Thyroid gland (tissue), 4 donors: ENCODE measurements around the gene TRABD2B. TPM values are rescaled to one million over a fixed set of nuclear protein-coding genes. Genes with fewer than 3 reads are reported as not detected.

Source experiments
- DNase-seq, 2 donors: peaks; one replicate each; pipeline ENCODE4 v3.0.0-alpha.2; 2019
- H3K27ac ChIP-seq, 3 donors: fragments of 200-600 bp; sonication (generic); 1 replicate in 2 of 3; 2 replicates in 1 of 3; pipeline ENCODE4 v1.5.1; 2016 to 2019; ENCODE audit warnings: mild to moderate bottlenecking in 1 of 3, moderate library complexity in 1 of 3
- H3K27me3 ChIP-seq: fragments of 200-600 bp; sonication (generic); one replicate; pipeline ENCODE4 v1.5.1; 2019
- H3K36me3 ChIP-seq, 2 donors: fragments of 200-600 bp; sonication (generic); one replicate each; pipeline ENCODE4 v1.5.1; 2016 to 2019
- H3K4me1 ChIP-seq, 2 donors: fragments of 200-600 bp; sonication (generic); one replicate each; pipeline ENCODE4 v1.5.1; 2017 to 2019
- H3K4me3 ChIP-seq, 3 donors: fragments of 200-600 bp; sonication (generic); replicated peaks in 1 of 3; 1 replicate in 2 of 3; 2 replicates in 1 of 3; pipeline ENCODE4 v1.5.1; 2016; ENCODE audit warnings: mild to moderate bottlenecking in 1 of 3
- H3K9me3 ChIP-seq: fragments of 200-600 bp; sonication (generic); one replicate; pipeline ENCODE4 v1.5.1; 2017
- CTCF ChIP-seq, 6 experiments: fragments of 200-600 bp in 3 of 6; fragments of 450-650 bp in 3 of 6; sonication (generic) in 3 of 6; IDR thresholded peaks; one replicate each; pipeline ENCODE4 v1.5.1; 2016 to 2019; ENCODE audit warnings: antibody characterized with exemption in 6 of 6, mild to moderate bottlenecking in 2 of 6, inconsistent platforms in 1 of 6, moderate library complexity in 1 of 6
- POLR2A ChIP-seq, 2 donors: fragments of 450-650 bp; IDR thresholded peaks; one replicate each; pipeline ENCODE4 v1.6.1; 2017; ENCODE audit warnings: antibody characterized with exemption in 2 of 2, mild to moderate bottlenecking in 2 of 2, moderate library complexity in 1 of 2
- WGBS, 2 donors: methylation state at CpG; one replicate each; pipeline ENCODE4 v1.1.5; 2017; 5-methylcytosine and 5-hydroxymethylcytosine counted together
- intact Hi-C: fragments of 100-400 bp; cut with DNase I; formaldehyde crosslinking; loops from one replicate; pipeline ENCODE4 v1.15.1; 2023
- total RNA-seq, 4 donors: library from RNA; depleted of rRNA; stranded (reverse); fragments of >200 nt; gene quantifications; one replicate each; pipeline ENCODE4 v1.2.3, GENCODE V29; 2016

The TRABD2B gene
- total RNA-seq, 4 donors from 2014 or later: 0.34 to 1.1 (median 0.63) TPM

DNA sequence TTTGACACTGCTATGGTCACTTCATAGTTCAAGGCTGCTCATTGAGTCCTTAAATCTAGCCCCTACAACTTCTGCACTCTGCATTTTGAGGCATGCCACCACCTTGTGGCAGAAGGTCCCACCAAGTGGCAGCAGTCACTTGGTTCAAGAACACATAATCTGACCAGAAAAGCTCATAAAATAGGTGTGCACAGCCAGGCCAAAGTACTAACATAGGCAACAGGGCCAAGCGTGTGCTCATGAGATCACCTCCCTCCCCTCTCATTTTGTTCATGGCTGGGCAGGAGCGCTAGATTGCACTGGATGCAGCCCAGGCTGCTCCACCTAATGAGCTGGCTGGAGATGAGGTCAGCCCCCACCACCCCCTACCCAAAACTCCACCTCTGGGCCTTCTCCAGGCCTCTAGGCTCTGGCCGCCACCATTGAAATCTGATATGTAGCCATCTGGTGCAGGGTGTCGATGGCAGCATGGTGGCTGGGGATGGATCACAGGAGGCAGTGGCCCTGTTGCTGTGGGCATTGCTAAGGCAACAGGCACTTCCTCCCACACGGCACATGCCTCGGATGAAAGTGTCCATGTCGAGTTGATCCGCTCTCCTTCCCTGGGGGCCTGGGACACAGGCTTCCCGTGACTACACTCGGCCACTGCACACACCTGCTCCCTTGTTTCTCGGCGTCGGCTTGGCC, 193.2 kb downstream of the TRABD2B start:
- Histone ChIP-seq H3K4me3 (no peak overlapping the region), H3K36me3 (no peaks in the 10 kb centered on the region), H3K27me3 (no peaks in the 10 kb centered on the region), H3K9me3 (no peaks in the 10 kb centered on the region), H3K27ac (no peak overlapping the region), H3K4me1 (no peaks in the 10 kb centered on the region)
- WGBS, 2 donors: 88 to 91% methylated on average over 8 to 13 of the region's 13 CpGs
- intact Hi-C loops: no loop called here
- TF ChIP-seq CTCF (IDR thresholded peaks at IDR 0.05): no peak
- TF ChIP-seq POLR2A (IDR thresholded peaks at IDR 0.05): no peak
- no peak for DNase-seq

- no peaks in the 10 kb centered on the region for H3K36me3 ChIP-seq
- TF ChIP-seq POLR2A (IDR thresholded peaks at IDR 0.05) (no peak), CTCF (IDR thresholded peaks at IDR 0.05) (no peak)
Measured at GRCh38 chr1:47797575-47797974, 199.6 kb downstream of the TRABD2B start.

DNA sequence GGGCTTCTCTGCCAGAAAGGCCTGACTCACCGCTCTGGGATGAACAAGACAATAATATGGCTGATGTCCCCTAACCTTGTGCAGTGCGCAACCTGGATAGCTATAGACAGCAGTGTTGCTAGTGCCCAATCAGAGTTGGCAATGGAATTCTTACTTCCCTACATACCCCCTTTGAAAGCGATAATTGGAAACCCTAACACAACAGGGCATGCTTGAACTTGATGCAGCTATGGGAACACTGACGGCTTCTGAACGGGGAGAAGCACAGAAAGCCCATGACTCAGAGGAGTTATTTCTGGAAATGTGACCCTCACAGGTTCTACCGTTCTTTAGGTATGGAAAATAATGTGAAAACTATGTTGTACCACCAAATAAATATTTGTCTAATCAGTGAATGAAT, 200.6 kb downstream of the TRABD2B start:
- H3K36me3 ChIP-seq: no peaks in the 10 kb centered on the region
- WGBS, 2 donors: 95 to 96% methylated on average over 6 of the region's 6 CpGs

More at GRCh38 chr1:47797575-47797974, 199.6 kb downstream of the TRABD2B start:
- Histone ChIP-seq H3K9me3 (no peaks in the 10 kb centered on the region), H3K27me3 (no peaks in the 10 kb centered on the region), H3K27ac (no peak overlapping the region), H3K4me1 (no peaks in the 10 kb centered on the region), H3K4me3 (no peak overlapping the region)
- no peak for DNase-seq
- 46 to 50% methylated on average over 2 of the region's 2 CpGs for WGBS, 2 donors
- intact Hi-C loops: no loop called here

GRCh38 chr1:47795102-47795501, 202.1 kb downstream of the TRABD2B start:
- Histone ChIP-seq H3K27ac (no peak overlapping the region), H3K9me3 (no peaks in the 10 kb centered on the region), H3K4me3 (no peak overlapping the region), H3K27me3 (no peaks in the 10 kb centered on the region), H3K4me1 (no peaks in the 10 kb centered on the region), H3K36me3 (no peaks in the 10 kb centered on the region)
- intact Hi-C loops: no loop called here
- TF ChIP-seq CTCF (IDR thresholded peaks at IDR 0.05): no peak
- no peak for TF ChIP-seq POLR2A (IDR thresholded peaks at IDR 0.05)
- WGBS, 2 donors: 86% methylated on average over 2 of the region's 2 CpGs; no CpG with 5 or more reads in 1 of the 2 donors
- no peak for DNase-seq

More for the DNA sequence above, 200.6 kb downstream of the TRABD2B start:
- H3K4me3 ChIP-seq: no peak overlapping the region
- intact Hi-C loops: no loop called here
- no peak for TF ChIP-seq POLR2A (IDR thresholded peaks at IDR 0.05)
- TF ChIP-seq CTCF (IDR thresholded peaks at IDR 0.05): no peak
- H3K9me3 ChIP-seq: no peaks in the 10 kb centered on the region
- no peak for DNase-seq
- no peaks in the 10 kb centered on the region for H3K27me3 ChIP-seq
- H3K27ac ChIP-seq: no peak overlapping the region
- no peaks in the 10 kb centered on the region for H3K4me1 ChIP-seq

DNA sequence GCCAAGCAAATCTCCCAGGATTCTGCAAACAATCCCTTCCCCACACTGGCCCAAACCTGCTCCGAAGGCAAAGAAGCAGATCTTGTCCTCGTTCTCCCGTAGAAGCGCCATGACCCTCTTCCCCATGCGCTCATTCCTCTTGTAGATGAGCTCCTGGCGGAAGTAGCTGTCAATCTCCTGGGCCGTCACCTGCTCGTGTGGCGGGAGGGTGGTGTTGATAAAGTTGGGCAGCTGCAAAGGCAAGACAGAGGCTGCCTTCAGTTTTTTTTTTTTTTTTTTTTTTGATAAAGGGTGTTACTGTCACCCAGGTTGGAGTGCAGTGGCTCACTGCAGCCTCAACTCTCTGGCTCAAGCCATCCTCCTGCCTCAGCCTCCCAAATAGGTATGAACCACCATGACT, 202.7 kb downstream of the TRABD2B start:
- Histone ChIP-seq H3K36me3 (no peaks in the 10 kb centered on the region), H3K4me1 (no peaks in the 10 kb centered on the region), H3K9me3 (no peaks in the 10 kb centered on the region), H3K27ac (no peak overlapping the region), H3K4me3 (no peak overlapping the region), H3K27me3 (no peaks in the 10 kb centered on the region)
- WGBS, 2 donors: 94 to 95% methylated on average over 9 of the region's 9 CpGs
- no peak for DNase-seq
- TF ChIP-seq POLR2A (IDR thresholded peaks at IDR 0.05) (no peak), CTCF (IDR thresholded peaks at IDR 0.05) (no peak)
- intact Hi-C loops: no loop called here
